HS-27A (cell line): ENCODE measurements around the gene RALBP1.

Source experiments
- DNase-seq: peaks from one replicate; pipeline ENCODE4 v3.0.0-alpha.2; 2012; ENCODE audit warnings: low read depth, missing footprints

Gene RALBP1

GRCh38 chr18:9549405-9549804 lies 74.1 kb downstream of the RALBP1 start:
- no peak for DNase-seq

- DNase-seq = no peak
Measured at GRCh38 chr18:9550429-9550828, 75.1 kb downstream of the RALBP1 start.

GRCh38 chr18:9552191-9552590 lies 76.9 kb downstream of the RALBP1 start:
- no peak for DNase-seq

GRCh38 chr18:9552616-9553015 lies 77.3 kb downstream of the RALBP1 start:
- DNase-seq = no peak

- no peak for DNase-seq
Measured at GRCh38 chr18:9557250-9557943, 82.1 kb downstream of the RALBP1 start.

- DNase-seq = no peak
Measured at GRCh38 chr18:9558387-9559064, 83.2 kb downstream of the RALBP1 start.

- DNase-seq = no peak
Measured at GRCh38 chr18:9559253-9559652, 83.9 kb downstream of the RALBP1 start.

- no peak for DNase-seq
Measured at GRCh38 chr18:9561759-9562158, 86.4 kb downstream of the RALBP1 start.

GRCh38 chr18:9562584-9562983 lies 87.3 kb downstream of the RALBP1 start:
- DNase-seq = no peak

- DNase-seq = no peak
Measured at GRCh38 chr18:9563331-9563730, 88.0 kb downstream of the RALBP1 start.

GRCh38 chr18:9565407-9565806 lies 90.1 kb downstream of the RALBP1 start:
- no peak for DNase-seq

- DNase-seq = no peak
Measured at GRCh38 chr18:9568186-9568585, 92.9 kb downstream of the RALBP1 start.

GRCh38 chr18:9569178-9569577 lies 93.9 kb downstream of the RALBP1 start:
- DNase-seq = no peak

- DNase-seq = no peak
Measured at GRCh38 chr18:9570255-9570654, 94.9 kb downstream of the RALBP1 start.

GRCh38 chr18:9571546-9571945 lies 96.2 kb downstream of the RALBP1 start:
- no peak for DNase-seq

- DNase-seq = no peak
Measured at GRCh38 chr18:9574473-9575115, 99.3 kb downstream of the RALBP1 start.

- peak; percentile 77 for DNase-seq
Measured at GRCh38 chr18:9575558-9575957, 100.2 kb downstream of the RALBP1 start.

- no peak for DNase-seq
Measured at GRCh38 chr18:9577361-9577760, 102.0 kb downstream of the RALBP1 start.

- no peak for DNase-seq
Measured at GRCh38 chr18:9578306-9578705, 103.0 kb downstream of the RALBP1 start.

GRCh38 chr18:9581667-9582066 lies 106.4 kb downstream of the RALBP1 start:
- no peak for DNase-seq

- no peak for DNase-seq
Measured at GRCh38 chr18:9586814-9587213, 111.5 kb downstream of the RALBP1 start.
